C1 segment of cervical spinal cord (tissue), 14 donors: ENCODE measurements around the gene IGSF21.

Experiments
- DNase-seq, 14 donors: peaks; one replicate each; lab custom pipeline; 2025; lab: John Stamatoyannopoulos, UW

The IGSF21 gene

DNA sequence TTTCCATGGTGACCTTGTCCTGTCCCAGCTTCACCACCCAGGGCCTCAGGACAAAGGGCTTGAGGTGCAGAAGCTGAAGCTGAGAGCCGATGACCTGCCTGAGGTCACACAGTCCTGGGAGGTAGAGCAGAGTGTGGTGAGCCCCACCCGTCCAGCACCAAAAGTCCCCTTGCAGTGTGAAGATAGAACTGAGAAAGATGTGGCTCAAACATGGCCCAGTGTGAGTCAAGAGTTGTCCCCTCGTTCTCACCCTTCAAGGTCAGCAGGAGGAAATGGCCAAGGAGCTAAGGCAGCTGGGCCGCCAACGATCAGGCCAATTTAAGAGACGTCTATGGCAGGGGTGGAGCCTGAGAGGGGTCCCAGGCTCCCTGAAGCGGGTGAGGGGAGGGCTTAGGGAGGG lies 215.7 kb downstream of the IGSF21 start:
- DNase-seq = no peak

DNA sequence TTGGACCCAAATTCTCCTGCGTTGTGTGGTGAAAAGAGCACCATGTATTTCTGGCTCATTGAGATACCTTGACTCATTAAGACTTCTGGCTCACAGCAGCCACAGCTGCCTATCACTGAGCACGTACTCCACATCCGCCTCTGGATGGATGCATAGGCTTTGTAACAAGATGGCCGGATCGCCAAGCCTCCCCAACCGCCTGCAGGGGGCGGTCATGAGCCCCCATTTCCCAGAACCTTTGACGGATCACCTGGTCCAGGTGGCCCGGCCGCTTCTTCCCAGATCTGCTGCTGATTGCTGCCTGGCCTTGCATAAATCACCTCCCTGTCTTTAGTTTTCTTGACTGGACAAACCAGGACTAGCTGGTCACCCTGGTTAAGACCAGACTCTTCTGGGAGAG lies 216.6 kb downstream of the IGSF21 start:
- no peak for DNase-seq

DNA sequence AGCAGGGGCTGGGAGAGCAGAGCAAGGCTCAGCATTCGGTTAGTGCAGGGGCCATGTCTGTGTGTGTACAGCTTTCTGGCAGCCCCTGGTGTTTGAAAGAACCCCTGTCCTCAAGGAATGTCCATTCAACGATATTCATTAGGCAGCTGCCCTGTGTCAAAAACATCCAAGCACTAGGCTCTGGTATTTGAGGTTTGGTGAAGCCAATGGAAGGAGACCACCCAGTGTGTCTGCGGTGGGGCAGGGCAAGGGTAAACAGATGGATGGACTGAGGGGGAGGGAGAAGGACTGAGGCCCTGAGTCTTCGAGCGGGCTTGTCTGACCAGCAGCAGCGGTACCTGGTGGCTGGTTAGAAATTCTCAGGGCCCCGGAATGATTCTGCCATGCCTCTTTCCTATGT lies 217.5 kb downstream of the IGSF21 start:
- DNase-seq = peak in 1 of 14 donors; percentile 9

DNA sequence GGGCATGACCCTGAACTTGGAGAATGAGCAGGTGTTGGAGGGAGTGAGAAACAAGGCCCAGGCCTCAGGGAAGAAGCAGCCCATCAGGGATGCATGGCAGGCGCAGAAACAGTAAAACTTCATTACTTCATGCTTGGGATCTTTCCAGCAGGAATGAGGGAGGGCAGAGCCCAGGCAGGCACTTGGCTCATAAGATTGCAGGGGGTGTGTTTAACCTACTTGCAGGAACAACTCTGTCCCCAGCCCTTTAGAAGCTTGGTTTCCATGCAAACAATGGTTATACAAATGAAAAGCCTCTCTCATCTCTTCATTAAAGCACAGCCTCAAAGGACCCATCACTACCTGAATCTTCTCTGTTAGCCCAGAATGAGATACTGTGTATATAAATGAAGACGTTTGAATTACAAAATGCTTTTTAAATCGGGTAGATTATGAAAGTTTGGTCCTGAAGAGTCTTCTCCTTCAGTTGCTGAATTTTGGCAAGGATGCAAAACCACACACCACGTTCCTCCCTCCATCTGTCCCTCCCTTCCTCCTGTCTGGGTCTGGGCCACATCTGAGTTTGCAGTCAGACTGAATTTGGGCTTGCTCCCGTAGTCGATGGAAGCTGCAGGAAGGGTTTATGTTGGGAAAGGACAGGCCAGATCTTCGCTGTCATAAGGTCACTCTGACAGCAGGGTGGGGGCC lies 218.8 kb downstream of the IGSF21 start:
- DNase-seq = peak in 1 of 14 donors; percentile 83

DNA sequence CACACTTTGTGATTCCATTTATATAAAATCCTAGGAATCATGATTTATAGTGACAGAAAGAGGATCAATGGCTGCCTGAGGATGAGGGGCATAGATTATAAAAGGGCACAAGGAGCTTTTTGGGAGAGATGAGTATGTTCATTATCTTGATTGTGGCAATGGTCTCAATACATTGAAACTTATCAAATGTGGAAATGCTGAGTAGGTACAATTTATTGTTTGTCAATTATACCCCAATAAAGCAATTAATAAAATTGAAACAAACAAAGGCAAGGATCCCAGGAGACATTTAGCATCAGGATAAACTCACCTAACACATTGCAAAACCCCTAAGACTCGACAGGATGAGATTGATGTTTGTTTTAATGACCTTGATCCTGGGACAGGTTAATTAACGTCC lies 220.1 kb downstream of the IGSF21 start:
- DNase-seq = no peak

DNA sequence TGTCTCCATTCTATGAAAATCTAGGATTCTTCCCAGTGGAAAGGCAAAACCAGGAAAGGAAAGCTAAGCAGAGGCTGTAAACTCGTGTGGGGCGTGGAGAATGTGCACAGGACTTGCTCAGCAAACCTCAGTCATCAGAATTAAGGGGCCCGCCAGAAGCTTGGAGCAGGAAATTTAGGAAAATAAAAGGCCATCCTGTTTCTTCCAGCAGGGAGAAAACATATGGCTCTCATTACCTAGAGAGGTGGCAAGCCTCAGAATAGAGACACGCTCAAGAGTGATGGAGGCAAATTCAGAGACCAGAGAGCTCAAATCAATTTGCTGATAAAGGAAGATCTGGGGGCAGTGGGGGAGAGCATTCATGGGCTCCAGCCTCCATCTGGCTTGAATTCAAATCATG lies 221.2 kb downstream of the IGSF21 start:
- DNase-seq = peak in 1 of 14 donors; percentile 63

DNA sequence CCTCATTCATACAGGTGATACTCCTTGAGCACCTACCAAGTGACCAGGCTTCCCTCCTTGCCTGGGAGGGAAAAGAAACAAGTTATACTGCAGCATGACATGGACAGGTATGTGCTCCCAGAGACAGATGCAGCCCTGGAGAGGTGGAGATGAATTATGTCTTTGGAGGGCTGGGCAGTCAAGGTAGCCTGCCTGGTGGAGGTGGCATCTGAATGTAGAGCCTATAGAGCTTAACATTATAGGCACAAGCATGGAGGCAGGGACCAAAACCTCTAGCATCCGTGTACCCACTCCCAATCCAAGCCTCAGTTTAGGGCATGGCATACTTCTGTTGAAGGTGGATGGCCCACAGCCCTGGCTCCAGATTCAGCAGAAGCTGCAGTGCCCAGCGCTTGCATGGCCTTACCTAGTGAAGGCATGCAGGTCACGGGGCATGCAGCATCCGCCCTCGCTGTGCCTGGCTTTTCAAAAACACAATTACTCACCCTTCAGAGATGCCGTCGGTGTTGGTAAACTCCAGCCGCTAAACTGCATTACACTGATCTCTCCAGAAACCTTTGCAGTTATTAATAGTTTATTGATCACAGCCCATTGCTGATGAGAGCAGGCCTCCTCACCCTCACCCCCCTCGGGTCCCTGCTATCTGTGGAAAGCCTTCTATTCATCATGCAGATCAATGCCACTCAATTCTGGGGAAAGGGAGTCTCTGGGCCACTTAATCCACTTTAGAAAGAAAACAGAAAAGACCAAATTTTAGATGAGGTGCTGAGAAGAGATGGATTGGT lies 222.1 kb downstream of the IGSF21 start:
- DNase-seq = no peak

DNA sequence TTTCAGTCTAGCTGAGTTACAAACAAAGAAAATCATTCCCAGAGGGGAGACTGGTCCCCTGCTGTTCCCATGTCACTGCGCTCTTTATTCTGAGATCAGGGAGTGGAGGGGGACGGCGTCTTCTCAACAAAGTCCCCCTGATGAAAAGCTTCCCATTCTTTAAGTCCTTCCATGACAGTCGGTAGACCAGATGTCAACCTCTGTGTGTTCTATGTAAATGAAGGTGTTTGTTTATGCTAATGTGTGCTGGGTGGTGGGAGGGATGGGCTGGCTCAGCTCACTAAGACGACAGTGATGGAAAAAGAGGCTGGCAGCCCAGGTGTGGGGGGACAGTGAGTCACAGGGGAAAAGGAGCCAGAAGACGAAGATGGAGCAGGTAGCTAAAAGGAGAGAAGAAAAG lies 225.0 kb downstream of the IGSF21 start:
- DNase-seq = no peak

DNA sequence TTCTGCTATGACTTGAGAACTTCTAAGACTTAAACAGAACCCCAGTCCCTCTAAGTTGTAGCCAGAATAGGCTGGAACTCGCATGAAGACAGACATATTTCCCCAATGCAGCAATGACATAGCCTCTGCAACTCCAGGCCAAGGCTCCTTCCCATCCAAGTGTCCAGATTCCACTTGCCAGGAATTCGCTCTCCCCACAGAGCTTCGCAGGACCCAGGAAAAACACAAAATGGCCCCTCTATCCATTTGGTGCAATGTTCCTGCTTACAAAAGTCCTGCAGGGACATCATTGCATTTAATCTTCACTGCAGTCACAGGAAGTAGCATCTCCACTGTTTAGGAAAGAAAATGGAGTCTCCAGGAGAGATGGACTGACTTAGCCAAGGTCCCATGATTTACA lies 225.6 kb downstream of the IGSF21 start:
- DNase-seq = no peak

DNA sequence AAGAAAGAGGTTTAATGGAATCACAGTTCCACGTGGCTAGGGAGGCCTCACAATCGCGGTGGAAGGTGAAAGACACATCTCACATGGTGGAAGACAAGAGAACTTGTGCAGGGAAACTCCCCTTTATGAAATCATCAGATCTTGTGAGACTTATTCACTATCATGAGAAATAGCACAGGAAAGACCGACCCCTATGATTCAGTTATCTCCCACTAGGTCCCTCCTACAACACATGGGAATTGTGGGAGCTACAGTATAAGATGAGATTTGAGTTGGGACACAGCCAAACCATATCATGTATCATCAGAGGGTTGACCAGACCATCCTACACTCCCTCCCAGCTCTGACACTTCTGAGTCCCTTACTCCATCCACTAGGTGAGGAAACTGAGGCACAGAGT lies 229.2 kb downstream of the IGSF21 start:
- no peak for DNase-seq

DNA sequence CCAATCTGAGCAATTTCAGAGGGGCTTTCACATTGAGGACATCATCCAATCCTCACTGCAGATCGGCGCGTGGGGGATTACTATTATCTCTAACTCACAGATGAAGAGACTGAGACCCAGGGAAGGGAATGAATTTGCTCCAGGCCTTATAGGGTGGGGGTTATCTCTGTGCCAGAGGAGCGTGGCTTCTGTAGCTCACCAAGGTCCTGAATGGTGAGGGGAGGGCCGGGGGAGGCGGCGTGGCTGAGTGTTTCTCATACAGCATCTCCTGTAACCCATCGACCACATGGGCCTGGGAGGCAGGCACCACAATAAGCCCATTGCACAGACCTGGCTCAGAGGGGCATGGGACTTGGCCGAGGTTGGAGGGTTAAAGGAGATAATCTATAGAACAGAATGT lies 230.2 kb downstream of the IGSF21 start:
- DNase-seq = no peak

DNA sequence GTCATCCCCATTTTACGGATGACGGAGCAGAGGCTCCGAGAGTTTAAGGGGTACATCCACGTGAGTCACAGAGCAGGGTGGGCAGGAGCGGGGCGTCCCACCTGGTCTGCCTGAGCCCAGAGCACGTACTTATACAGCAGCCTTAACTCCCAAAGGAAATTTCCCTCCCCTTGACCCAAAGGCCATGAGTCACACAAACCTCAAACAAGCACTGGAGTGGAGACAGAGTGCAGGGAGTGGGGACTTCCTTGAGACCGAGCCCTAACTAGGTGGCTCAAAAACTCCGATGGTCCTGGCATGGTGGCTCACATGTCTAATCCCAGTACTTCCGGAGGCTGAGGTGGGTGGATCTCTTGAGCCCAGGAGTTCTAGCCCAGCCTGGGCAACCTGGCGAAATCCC lies 231.6 kb downstream of the IGSF21 start:
- DNase-seq = no peak

DNA sequence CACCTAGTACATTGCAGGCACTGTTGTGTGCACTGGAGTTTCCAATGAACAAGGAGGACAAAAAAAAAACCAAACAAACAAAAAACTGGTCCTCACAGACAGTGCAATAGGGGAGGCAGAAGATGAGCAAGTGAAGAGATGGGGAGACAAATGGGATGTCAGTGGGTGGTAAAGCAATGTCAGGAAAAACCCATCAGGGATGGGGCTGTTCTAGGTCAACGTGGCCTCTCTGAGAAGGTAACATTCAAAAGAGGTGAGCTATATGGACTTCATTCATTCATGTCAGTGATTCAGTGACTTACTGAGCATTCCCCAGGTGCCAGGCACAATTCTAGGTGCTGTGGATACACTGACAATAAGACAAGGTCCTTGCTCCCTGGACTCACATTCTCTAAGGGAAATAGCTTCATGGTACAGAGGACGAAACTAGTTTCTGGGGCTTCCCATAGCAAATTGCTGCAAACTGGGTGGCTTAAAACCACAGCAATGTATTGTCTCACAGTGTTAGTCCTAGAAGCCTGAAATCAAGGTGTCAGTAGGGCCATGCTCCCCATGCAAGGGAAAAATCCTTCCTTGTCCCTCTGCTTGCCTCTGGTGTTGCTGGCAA lies 232.7 kb downstream of the IGSF21 start:
- DNase-seq = no peak

DNA sequence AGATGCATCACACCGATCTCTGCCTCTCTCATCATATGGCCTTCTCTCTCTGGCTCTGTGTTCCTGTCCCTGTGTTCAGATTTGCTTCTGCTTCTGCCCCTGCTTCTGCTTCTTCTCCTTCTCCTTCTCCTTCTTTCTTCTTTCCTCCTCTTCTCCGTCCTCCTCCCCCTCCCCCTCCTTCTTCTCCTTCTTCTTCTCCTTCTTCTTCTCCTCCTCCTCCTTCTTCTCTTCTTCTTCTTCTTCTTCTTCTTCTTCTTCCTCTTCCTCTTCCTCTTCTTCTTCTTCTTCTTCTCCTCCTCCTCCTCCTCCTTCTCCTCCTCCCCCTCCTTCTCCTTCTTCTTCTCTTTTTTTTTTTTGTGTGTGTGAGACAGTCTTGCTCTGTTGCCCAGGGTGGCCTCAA lies 233.2 kb downstream of the IGSF21 start:
- no peak for DNase-seq

DNA sequence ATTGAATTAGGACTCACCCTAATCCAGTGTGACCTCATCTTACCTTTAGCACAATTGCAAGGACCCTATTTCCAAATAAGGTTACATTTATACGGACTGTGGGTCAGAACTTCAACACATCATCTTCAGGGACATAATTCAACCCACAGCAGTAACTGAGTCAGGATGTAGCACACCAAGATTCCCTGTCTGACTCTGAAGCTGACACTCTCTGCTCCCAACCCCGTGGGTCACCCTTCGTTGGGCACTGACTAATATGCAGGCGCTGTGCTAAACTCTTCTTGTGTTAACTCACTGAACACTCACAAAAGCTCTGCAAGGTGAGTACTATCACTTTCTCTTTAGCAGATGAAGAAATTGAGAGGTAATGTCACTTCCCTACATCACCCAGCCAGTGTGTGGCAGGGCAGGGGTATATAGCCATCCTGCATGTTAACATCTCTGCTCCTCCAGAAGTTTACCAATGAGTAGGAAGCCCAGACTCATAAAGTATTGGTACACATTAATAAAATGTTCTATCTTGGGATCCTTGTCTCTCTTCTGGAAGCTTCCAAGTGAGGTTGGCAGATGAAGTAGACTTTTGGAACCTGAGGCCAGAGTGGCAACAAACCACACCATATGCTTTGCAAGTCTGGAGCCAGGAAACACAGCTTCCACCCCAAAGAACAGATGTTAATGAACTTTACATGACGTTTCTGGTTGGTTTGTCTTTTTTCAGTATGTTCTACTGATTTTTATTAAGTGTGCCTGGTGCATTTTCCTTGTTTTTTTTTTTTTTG lies 233.9 kb downstream of the IGSF21 start:
- no peak for DNase-seq

DNA sequence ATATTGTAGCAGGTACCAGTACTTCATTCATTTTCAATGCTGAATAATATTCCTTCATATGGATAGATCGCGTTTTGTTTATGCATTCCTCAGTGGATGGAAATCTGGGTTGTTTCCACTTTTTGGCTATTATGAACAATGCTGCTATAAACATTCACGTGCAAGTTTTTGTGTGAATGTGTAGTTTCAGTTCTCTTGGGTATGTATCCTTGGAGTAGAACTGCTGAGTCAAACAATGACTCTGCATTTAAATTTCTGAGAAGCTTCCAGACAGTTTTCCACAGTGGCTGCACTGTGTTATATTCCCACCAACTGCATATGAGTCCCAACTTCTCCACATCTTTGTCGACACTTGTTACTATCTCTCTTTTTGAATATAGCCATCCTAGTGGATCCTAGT lies 235.1 kb downstream of the IGSF21 start:
- no peak for DNase-seq

DNA sequence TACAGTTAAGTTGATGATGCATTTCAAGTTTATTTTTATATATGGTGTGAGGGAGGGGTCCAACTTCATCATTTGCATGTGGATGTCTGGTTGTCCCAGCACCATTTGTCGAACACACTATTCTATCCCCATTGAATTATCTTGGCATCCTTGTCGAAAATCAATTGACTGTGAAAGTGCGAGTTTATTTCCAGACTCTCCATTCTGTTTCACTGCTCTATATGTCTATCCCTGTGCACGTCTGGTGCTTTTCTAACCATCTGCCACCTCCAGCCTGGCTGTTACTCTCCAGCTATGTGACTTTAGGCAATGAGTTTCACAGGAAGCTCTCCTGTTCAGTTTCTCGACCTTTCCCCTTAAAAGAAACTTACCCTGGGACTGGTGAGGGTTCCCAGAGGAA lies 236.0 kb downstream of the IGSF21 start:
- DNase-seq = no peak

DNA sequence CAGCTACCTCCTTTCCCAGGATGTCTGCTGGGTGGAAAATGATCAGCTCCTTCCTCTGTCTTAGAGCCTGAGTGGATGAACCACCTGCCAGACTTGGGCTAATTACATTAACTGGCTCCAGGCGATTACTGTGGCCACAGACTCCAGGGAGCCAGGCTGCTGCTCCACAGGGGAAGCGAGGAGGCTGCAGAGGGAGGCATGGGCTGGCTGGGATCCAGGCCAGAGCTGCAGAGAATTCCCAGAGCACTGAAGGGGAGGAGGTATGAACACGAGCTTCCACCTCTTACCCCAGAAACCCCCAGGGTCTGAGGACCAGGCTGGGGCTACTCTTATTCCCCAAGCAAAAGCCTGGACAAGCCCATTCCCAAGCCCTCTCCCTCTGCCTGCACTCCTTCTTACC lies 237.2 kb downstream of the IGSF21 start:
- no peak for DNase-seq

DNA sequence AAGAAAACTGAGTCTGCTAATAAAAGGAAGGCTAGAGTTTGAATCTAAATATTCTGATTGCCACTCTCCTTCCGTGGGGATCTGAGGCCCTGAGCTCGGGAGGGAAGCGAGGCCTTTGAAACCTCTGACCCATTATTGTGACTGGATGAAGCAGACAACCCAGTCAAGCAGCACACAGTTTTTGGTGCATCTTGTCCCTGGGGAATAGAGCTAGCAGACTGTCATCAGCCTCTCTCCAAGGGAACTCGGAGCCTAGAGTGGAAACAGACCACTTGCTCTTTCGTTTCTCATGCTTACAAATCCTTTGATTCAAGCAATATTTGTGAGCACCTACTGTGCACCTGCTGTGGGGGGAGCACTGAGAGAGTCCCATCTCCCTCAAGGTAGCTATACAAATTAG lies 240.0 kb downstream of the IGSF21 start:
- no peak for DNase-seq

DNA sequence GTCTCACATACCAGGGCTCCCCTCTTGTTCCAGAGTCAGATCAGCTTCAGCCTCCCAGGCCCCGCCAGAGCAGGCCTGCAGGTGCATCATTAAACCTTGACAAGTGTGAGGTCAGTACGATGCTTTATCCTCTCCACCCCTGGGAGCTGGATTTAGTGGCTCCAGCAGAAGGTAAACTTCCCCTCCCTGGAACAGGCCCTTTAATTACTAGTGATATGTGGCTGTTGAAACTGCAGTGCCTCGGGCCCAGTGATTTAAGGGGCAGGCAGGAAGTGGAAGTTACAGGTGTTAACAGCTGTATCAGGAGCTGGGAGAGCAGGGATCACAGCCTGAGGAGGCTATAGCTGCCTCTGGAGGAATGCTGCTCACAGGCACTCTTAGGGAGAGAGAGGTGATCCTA lies 240.8 kb downstream of the IGSF21 start:
- no peak for DNase-seq

DNA sequence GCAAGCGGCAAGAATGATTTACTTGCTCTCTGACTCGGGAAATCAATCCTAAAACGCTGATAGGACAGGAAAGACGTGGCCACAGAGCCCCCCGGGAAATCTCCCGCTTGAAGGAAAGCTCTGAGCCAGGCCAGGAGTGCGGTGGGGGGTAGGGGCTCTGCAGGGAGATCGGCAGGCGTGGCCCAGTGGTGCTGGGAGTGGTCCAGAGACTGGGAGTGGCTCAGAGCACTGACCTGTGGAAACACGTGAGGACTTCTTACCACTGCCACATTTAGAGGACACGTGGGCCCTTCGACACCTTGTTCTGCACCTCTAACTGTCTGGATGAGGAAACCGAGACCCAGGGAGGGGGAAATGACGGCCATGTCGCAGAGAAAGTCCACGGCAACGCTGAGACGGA lies 243.1 kb downstream of the IGSF21 start:
- no peak for DNase-seq

DNA sequence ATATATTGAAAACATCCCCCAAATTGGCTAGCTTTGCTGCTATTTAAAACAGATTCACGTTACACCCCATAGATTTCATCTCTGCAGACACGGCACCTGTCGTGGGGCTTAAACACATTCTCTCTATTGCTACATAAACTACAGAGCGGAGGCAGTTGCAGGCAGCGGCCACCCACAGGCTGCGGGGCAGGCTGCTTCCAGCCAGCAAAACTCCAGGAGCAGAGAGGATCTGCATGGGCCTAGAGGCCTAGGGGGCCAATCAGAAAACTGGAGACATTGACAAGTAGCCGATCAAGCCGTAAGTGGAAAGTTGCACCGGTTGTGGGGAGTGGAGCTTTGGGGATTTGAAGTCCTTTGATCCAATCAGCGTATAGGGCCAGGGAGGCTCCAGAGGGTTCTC lies 244.1 kb downstream of the IGSF21 start:
- DNase-seq = no peak
